ENCODE results near the gene ZBTB38.

The ZBTB38 gene

DNA sequence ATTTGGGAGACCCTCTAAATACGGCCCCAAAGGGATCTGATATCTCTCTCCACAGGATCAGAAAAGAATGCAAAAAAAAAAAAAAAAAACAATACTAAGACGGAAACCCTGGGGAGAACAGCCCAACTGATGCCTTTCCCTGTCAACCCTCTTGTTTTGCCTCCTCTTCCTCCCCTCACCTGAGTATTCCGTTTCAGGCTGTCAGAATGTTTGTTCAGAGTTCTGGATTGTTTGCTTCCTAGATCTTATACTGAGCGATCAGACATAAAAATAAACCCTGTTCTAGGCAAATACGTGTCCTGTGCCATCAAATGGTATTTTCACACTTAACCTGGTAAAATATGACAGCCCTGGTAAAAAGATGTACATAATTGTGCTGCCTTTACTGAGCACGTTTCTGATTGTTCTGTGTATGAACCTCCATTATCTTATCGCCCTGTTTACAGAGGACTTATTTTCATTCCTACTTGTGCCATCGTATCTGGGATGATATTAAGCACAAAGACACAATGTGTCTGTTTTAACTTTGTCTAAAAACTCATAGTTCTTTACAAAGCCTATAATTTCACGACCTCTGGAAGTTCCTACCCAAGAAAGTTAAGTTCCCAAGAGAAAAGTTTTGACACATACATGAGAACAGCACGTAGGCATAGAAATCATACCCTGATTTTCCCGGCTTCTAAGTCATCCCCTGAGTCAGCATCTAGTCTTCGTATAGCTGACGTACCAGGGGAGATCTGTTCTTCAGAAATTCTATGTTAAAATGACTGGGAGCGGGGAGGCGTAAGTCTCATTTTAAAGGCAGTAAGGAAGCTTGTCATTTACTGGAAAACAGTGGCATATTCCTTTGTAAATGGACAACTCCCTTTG is 856 bp downstream of the ZBTB38 start:
- peak; percentile 77 for DNase-seq

- peak; percentile 91 for DNase-seq
These were observed 1.8 kb downstream of the ZBTB38 start for GRCh38 chr3:141370065-141370533.

DNA sequence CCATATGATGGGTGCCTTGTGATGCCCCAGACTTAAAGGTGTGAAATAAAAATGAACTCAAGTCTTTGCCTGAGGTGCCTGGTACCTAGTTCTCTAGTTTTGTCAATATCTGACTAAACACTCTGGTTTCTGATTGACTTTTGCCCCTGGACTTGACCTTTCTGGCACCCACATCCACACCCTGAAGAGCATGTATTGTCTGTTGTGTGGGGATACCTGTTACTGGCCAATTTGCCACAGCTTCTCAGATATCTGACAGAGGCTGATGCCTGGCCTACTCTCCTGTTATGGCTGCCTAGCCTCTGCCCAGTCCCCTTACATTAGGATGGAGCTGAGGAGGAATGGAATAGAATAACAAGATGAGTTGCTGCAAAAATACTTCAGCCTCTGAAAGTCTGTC is 3.6 kb downstream of the ZBTB38 start:
- DNase-seq: no peak

DNA sequence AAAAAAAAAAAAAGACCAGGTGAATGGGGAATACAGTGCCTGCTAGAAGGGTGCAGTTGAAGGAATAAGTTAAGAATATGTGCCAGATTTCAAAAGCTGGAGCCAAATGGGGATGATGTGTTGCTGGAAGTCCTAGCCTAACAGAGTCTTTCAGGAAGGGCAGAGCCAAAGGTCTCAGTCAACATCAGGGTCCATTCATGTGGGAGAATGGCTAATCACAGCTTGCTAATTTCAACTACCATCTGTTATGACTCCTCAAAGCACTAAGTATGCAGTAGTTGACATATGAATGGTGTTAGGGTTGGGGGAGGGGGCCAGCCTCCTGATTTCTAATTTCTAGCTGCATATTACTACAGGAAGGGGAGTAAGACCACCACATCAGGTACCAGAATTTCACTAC is 4.4 kb downstream of the ZBTB38 start:
- DNase-seq: no peak

- DNase-seq: no peak
These were observed 4.9 kb downstream of the ZBTB38 start for GRCh38 chr3:141373232-141373631.

GRCh38 chr3:141373768-141374526 is 5.6 kb downstream of the ZBTB38 start:
- DNase-seq: peak; percentile 61

- no peak for DNase-seq
These were observed 7.3 kb downstream of the ZBTB38 start for GRCh38 chr3:141375381-141376301.

DNA sequence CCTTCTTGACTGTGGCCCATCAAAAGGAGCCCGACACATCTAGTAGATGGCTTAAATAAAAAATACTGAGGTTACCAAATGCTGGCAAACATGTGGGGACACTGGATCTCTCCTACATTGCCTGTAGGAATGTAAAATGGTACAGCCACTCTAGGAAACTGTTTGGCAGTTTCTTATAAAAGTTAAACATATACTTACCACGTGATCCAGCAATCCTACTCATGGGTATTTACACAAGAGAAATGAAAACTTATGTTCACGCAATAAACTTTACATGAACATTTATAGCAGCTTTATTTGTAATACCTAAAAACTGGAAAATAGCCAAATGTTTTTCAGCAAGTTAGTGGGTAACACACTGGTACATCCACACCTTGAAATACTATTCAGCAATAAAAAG is 9.1 kb downstream of the ZBTB38 start:
- DNase-seq: no peak

DNA sequence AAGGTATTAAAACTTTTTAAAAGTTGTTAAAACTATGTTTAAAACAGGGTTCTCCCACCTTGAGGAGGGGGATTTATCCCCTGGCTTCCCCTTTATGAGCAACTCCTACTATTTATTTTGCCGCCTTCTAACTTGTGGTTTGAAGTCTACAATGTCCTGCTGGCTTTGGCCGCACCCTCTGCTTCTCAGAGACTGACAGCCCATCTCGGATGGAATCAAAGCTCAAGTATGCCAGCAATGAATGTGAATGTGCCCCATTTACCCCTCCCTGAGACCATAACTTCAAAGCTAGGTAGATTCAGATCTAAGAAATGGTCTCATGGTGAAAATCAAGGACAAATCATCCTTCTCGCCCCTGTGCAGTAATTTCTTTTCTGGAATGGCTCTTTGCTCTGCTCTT is 10.3 kb downstream of the ZBTB38 start:
- DNase-seq: no peak

- no peak for DNase-seq
These were observed 11.1 kb downstream of the ZBTB38 start for GRCh38 chr3:141379250-141379966.

DNA sequence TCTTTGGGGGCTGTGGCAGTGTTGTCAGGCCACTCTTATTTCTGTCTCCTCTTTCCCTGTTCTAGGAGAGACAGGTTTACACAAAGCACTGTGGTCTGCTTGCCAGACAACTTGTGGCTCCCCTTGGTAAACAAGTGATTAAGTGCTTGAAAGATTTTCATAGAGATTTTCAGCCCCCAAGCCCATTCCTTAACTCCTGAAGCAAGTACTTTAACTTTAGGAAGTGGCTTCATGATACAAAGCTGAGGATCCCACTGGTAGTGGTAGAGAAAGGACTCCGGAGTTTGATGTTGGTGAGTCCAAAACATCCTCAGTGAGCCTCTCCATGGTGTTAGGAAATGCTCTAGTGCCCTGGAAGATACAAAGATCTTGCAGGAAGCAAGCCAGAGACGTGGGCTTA is 12.0 kb downstream of the ZBTB38 start:
- DNase-seq: no peak

DNA sequence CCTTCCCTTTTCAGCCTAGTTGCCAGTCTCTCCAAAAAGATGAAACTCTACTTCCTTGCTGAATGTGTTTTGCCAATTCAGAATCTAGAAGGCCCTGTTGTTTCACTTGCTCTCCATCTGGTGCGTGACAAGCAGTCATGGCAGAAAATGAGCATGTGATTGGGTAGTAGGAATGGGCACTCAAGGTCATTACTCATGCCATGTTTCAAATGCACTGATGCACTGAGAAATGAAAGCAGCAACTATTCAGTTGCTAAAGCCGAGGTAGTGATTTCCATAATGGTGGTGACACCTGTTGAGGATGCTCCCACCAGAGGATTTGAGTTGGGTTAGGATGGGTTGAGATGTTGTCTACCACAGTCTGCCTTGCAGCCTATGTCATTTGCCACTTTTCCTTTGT is 12.7 kb downstream of the ZBTB38 start:
- no peak for DNase-seq

DNA sequence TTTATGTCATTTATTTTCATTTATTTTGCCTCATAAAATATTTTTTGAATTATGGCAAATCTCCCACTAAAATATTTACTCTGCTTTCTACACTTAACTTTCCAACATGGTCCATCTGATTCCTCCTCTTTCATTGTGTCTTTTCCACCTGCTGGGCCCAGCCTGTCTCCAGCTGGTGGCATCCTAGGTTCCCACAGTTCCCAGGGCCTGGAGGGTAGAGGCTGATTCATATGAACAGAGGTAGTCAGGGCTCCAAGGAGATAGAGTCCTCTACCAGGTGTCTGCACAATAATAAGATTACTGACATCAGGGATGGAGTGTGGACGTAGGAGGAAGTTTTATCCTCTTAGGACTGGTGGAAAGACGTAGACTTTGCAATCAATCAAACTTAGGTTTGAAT is 14.3 kb downstream of the ZBTB38 start:
- DNase-seq: no peak

DNA sequence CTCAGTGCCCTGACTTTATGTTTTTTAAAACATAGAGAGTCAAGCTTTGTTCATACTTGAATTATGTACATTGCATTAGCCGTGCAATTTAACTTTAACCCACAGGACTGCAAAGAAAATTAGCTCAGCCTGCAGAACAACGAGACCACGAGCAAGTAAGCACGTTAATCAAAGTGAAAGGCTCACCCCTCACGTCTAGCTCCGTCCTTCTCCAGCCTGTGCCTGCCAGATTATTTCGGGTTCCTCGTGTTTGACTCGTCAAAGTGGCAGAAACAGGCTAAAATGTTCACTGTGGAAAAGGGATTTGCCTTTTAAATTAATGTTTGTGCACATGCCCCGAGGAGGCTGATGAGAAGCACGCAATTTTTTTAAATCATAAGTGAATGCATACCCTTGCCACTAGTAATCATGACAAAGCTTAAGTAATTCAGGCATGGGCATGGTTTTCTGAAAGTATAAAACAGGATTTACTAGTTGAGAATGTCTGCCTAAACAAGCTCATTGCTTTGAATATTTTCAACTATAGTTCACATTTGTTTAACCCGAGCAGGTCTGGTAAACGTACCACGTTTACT is 15.3 kb downstream of the ZBTB38 start:
- no peak for DNase-seq

GRCh38 chr3:141384157-141384556 is 15.9 kb downstream of the ZBTB38 start:
- peak; percentile 74 for DNase-seq

- DNase-seq: no peak
These were observed 16.3 kb downstream of the ZBTB38 start for GRCh38 chr3:141384575-141384974.

- DNase-seq: no peak
These were observed 17.3 kb downstream of the ZBTB38 start for GRCh38 chr3:141385406-141386125.

- DNase-seq: no peak
These were observed 17.8 kb downstream of the ZBTB38 start for GRCh38 chr3:141386126-141386488.

DNA sequence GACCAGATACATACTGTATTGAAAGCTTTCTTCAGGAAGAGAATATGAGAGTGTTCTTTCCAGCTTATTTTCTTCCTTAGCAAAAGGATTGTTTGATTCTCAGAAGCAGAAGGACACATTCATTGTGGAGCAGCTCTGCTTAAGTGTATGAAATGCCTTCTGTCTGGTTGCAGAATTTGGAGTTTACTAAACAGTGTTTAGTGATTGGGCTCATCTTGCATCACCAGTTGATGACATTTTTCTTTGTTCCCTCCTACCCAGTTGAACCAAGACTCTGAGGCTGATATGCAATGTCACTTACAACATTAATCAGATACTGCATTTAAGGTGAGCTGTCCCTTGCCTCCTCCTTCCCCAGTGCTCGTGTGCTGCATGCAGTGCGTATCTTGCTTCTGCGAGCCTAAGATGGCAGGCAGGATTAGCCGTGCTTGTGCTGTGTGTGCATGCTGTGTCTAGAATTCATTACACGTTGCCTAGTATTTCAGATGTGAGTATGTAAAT is 18.4 kb downstream of the ZBTB38 start:
- DNase-seq: peak; percentile 64

GRCh38 chr3:141387516-141387915 is 19.2 kb downstream of the ZBTB38 start:
- no peak for DNase-seq

DNA sequence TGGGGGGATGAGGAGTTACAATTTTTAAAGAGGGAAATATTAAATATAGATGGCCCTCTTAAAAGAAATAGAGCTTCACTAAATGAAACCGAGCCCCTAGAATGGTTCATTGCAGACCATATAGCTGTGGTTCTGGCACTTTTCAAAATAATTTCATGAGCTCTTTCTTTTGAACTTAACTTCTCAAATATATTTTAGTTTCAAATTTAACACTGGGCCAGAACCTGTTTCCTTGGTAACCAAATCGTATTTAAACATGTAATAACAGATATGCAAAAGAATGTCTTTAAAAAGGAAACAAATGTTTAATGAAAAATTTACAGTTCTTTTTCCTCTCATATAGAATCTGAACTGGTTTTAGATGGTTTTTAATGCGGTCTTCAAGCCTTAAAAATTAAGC is 20.1 kb downstream of the ZBTB38 start:
- no peak for DNase-seq

Measured in fibroblast of upper back skin (primary cell).